Thoracic aorta (tissue), 2 donors: Measurements from ENCODE around the gene SNPH. TPM values are rescaled to one million over a fixed set of nuclear protein-coding genes. Genes with fewer than 3 reads are reported as not detected.

Experiments
- ATAC-seq: fragments of 150-250 bp; one replicate; pipeline ENCODE4 v1.8.0; 2017; ENCODE audit warnings: low read depth; ENCODE audit not compliant: insufficient number of reproducible peaks, low FRiP score
- DNase-seq: peaks from one replicate; pipeline ENCODE4 v3.0.0-alpha.2; 2020; ENCODE audit warnings: low spot score
- H3K27ac ChIP-seq, 2 donors: fragments of 200-600 bp; sonication (generic); 1 replicate in 1 of 2; 2 replicates in 1 of 2; pipeline ENCODE4 v1.5.1; 2016; ENCODE audit warnings: mild to moderate bottlenecking in 2 of 2, moderate library complexity in 2 of 2
- H3K27me3 ChIP-seq: fragments of 200-600 bp; sonication (generic); replicated peaks from 2 replicates; pipeline ENCODE4 v1.6.0; 2016; ENCODE audit warnings: mild to moderate bottlenecking; ENCODE audit not compliant: insufficient read depth
- H3K36me3 ChIP-seq: fragments of 200-600 bp; sonication (generic); one replicate; pipeline ENCODE4 v1.5.1; 2016
- H3K4me1 ChIP-seq, 2 donors: fragments of 200-600 bp; sonication (generic); 1 replicate in 1 of 2; 2 replicates in 1 of 2; pipeline versions ENCODE4 v1.5.1 to v1.6.0; 2016; ENCODE audit warnings: low read depth in 2 of 2, mild to moderate bottlenecking in 1 of 2; ENCODE audit not compliant: control insufficient read depth in 1 of 2
- H3K4me3 ChIP-seq: fragments of 200-600 bp; sonication (generic); 2 replicates; pipeline ENCODE4 v1.5.1; 2016; ENCODE audit warnings: mild to moderate bottlenecking
- H3K9me3 ChIP-seq: fragments of 200-600 bp; sonication (generic); 2 replicates; pipeline ENCODE4 v1.5.1; 2016
- total RNA-seq, 2 donors: library from RNA; depleted of rRNA; stranded (reverse); fragments of >200 nt; gene quantifications; one replicate each; pipeline versions ENCODE4 v1.1.0 to v1.2.3, GENCODE V29; 2016
- TF ChIP-seq, protein P1 (sequence below): fragments of 200-600 bp; sonication (generic); IDR thresholded peaks from one replicate; pipeline ENCODE4 v1.5.1; 2019; ENCODE audit warnings: antibody characterized with exemption

SNPH gene
- total RNA-seq, 2 donors from 2014 or later, result 13.4 to 14.6 TPM

DNA sequence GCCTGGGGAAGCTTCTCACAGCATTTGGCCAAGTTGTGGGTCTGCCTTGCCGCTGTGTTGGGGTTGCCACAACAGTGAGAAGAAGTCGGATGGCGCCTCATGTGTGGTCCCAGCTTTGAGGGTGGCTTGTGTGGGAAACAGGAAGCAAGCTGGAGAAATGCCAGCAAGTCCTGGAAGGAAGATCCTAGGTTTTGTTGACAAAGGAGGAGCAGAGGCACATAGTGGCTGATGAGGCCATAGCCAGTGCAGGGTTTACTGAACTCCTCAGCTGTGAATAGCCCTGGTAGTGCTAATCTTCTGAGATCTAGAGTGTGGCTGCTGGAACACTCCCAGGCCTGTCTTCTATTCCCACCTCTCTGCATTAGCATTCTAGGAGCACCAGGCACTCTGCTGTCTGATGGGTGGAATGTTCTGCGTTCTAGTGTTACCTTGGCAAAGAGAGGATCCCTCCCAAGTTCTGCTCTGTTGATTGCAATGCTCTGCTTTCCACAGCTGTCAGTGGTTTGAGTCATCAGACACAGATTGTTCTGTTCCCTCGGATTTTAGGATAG, 25.2 kb downstream of the SNPH start:
- H3K4me3 ChIP-seq, result no peak overlapping the region
- TF ChIP-seq, protein P1, sequence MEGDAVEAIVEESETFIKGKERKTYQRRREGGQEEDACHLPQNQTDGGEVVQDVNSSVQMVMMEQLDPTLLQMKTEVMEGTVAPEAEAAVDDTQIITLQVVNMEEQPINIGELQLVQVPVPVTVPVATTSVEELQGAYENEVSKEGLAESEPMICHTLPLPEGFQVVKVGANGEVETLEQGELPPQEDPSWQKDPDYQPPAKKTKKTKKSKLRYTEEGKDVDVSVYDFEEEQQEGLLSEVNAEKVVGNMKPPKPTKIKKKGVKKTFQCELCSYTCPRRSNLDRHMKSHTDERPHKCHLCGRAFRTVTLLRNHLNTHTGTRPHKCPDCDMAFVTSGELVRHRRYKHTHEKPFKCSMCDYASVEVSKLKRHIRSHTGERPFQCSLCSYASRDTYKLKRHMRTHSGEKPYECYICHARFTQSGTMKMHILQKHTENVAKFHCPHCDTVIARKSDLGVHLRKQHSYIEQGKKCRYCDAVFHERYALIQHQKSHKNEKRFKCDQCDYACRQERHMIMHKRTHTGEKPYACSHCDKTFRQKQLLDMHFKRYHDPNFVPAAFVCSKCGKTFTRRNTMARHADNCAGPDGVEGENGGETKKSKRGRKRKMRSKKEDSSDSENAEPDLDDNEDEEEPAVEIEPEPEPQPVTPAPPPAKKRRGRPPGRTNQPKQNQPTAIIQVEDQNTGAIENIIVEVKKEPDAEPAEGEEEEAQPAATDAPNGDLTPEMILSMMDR, result no peak
- no peaks in the 10 kb centered on the region for H3K27me3 ChIP-seq
- no peak overlapping the region for H3K27ac ChIP-seq
- H3K36me3 ChIP-seq, result no peaks in the 10 kb centered on the region
- H3K4me1 ChIP-seq, result no peaks in the 10 kb centered on the region
- ATAC-seq, result no peak
- no peaks in the 10 kb centered on the region for H3K9me3 ChIP-seq
- no peak for DNase-seq

DNA sequence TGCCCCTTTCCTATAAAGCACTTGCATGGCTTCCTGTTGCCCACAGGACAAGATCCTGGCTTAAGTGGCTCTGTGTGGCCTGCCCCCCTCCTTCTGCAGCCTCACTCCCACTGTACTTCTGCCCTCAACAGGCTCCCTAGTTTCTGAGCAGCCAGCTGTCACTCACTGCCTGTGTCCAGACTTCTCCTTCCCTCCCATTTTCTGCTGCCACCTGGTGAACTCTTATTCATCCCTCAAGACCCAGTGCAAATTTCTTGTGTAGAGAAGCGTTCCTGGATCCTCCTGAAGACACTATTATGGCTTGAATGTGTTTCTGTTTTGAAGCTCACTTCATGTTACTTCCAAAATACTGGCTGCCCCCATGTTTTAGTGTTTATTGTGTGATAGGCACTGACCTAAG, 26.5 kb downstream of the SNPH start:
- no peaks in the 10 kb centered on the region for H3K4me1 ChIP-seq
- no peaks in the 10 kb centered on the region for H3K27me3 ChIP-seq
- ATAC-seq (no peak), DNase-seq (no peak)
- TF ChIP-seq, protein P1, result no peak
- H3K9me3 ChIP-seq, result no peaks in the 10 kb centered on the region
- H3K27ac ChIP-seq, result no peak overlapping the region
- no peak overlapping the region for H3K4me3 ChIP-seq
- no peaks in the 10 kb centered on the region for H3K36me3 ChIP-seq

DNA sequence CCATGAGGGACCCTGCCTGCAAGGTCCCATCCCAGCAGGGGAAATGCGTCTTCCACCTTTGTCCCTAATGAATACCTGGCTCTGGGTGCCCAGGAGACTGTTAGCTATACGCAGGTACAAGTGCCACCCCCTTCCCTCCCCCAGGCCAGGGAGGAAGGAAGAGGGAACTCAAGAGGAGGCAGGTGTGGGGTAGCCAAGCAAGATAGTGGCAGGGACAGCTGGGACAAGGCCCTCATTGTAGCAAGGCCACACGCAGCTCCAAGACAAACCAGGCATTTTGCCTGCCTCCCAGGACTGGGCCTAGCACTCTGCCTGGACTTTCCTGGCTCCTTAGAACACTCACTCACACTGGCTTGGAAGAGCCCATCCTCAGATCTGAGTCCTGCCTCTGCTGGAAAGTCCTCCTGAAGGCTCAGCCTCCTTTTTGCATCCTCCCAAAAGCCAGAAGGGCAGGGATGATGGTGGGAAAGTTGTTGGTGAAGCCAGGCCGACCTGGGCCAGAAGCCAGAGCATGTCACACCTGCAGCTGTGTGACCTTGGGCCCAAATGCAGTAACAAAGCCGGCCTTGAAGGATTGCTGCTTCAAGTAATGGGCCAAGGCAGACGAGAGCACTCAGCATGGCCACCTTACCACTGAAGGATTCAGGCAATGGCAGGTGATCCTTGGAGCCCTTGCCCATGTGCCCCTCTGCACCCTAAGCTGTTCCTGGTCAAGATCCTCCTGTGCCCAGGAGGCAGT, 27.7 kb downstream of the SNPH start:
- H3K4me3 ChIP-seq, result no peak overlapping the region
- DNase-seq (no peak), ATAC-seq (no peak)
- H3K36me3 ChIP-seq, result no peaks in the 10 kb centered on the region
- TF ChIP-seq, protein P1, result no peak
- no peak overlapping the region for H3K27ac ChIP-seq
- H3K9me3 ChIP-seq, result no peaks in the 10 kb centered on the region
- no peaks in the 10 kb centered on the region for H3K4me1 ChIP-seq
- no peaks in the 10 kb centered on the region for H3K27me3 ChIP-seq

DNA sequence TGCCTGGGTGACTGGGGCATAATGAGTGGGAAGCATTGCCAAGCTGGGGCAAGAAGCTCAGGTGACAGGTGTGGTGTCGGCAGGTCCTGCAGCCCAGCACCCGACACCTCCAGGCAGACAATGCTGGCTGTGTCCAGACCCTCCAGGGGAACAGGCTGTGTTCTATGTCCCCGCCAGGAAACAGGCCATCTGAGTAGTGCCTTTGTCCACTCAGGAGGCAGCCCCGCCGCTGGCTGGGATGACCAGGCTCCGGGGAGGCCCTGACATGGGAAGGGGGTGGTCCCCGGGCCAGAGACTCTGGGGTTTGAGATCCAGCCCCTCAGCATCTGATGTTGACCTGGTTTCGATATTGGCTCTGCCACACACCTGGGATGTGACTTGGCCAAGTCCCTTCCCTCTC, 28.4 kb downstream of the SNPH start:
- no peak for DNase-seq

DNA sequence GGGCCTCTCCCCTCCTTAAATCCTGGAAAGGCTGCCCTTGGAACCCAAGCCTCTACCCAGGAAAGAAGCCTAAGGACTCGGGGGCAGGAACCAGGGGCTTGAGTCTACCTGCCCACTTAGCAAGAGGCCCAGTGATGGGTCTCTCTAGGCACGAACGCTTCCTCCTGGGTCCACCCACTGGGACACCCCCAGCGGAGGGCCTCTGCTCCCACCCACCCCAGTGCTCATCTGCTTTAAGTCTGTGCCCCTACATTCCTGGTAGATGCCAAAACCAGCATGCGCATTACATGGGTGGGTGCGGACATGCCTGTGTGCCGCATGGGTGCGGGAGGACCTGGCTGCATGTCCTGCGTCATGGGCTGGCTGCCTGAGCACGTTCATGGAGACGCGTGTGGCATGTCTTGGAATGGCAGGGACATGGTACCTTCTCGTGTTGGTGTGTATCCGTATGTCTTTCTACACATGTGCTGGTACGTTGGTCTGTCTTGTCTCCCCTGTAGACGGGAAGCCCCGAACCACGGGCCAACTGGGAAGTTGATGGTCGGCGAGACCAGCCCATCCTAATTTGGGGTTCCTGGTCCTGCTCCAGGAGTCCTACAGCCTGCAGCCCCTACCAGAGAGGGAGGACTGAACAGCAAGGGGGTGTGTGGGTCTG, 29.3 kb downstream of the SNPH start:
- DNase-seq (no peak), ATAC-seq (no peak)

More for the DNA sequence above, 28.4 kb downstream of the SNPH start:
- no peak overlapping the region for H3K4me3 ChIP-seq
- TF ChIP-seq, protein P1, result no peak
- H3K27me3 ChIP-seq, result no peaks in the 10 kb centered on the region
- no peaks in the 10 kb centered on the region for H3K9me3 ChIP-seq
- no peak overlapping the region for H3K27ac ChIP-seq
- H3K4me1 ChIP-seq, result no peaks in the 10 kb centered on the region
- no peak for ATAC-seq
- H3K36me3 ChIP-seq, result no peaks in the 10 kb centered on the region

More for the DNA sequence above, 29.3 kb downstream of the SNPH start:
- TF ChIP-seq, protein P1, result no peak
- Histone ChIP-seq H3K27ac (no peak overlapping the region), H3K4me3 (no peak overlapping the region), H3K4me1 (no peaks in the 10 kb centered on the region), H3K9me3 (no peaks in the 10 kb centered on the region), H3K36me3 (peaks cover 4% of the 10 kb centered on the region), H3K27me3 (no peaks in the 10 kb centered on the region)
